ENCODE results near the gene TSPAN14. TPM values are rescaled to one million over a fixed set of nuclear protein-coding genes. Genes with fewer than 3 reads are reported as not detected.

The TSPAN14 gene
- total RNA-seq, 2 experiments from 2014 or later, result 167 to 168 TPM

- POLR2A ChIA-PET, result no interaction called here
- ATAC-seq (ENCODE audit: poor library complexity) (no peak), DNase-seq (no peak)
- Histone ChIP-seq H3K9me3 (ENCODE audit: control insufficient read depth in 1 of 2, insufficient read depth in 1 of 2, low read length in 2 of 2) (no peaks in the 10 kb centered on the region), H3K4me3 (ENCODE audit: low read length) (no peak overlapping the region), H3K27me3 (ENCODE audit: control insufficient read depth in 1 of 2, insufficient read depth in 2 of 2, low read length in 2 of 2) (no peaks in the 10 kb centered on the region), H3K27ac (ENCODE audit: low read depth in 1 of 2, low read length in 2 of 2) (no peak overlapping the region), H3K36me3 (ENCODE audit: insufficient read depth, low read length) (no peaks in the 10 kb centered on the region), H3K4me1 (ENCODE audit: insufficient read depth, low read length) (no peaks in the 10 kb centered on the region)
- H3K4me3 Mint-ChIP-seq, result no peak overlapping the region
- H3K9me3 Mint-ChIP-seq, result no peaks in the 10 kb centered on the region
- H3K27ac Mint-ChIP-seq, result no peak overlapping the region
- intact Hi-C loops (cut with DNase I, micrococcal nuclease), result no loop called here
- CTCF ChIA-PET, result no interaction called here
- no peaks in the 10 kb centered on the region for H3K36me3 Mint-ChIP-seq (ENCODE audit: low read depth)
- TF ChIP-seq CTCF (IDR thresholded peaks at IDR 0.05), result no peak
- H3K27me3 Mint-ChIP-seq, result peaks cover 11% of the 10 kb centered on the region
- H3K4me1 Mint-ChIP-seq (ENCODE audit: low read depth), result no peaks in the 10 kb centered on the region
These were observed 113.2 kb downstream of the TSPAN14 start for GRCh38 chr10:80567292-80567691.

- Mint-ChIP-seq H3K27me3 (peaks cover 11% of the 10 kb centered on the region), H3K36me3 (ENCODE audit: low read depth) (no peaks in the 10 kb centered on the region), H3K4me1 (ENCODE audit: low read depth) (no peaks in the 10 kb centered on the region), H3K27ac (no peak overlapping the region), H3K4me3 (no peak overlapping the region), H3K9me3 (no peaks in the 10 kb centered on the region)
- no peaks in the 10 kb centered on the region for H3K9me3 ChIP-seq (ENCODE audit: control insufficient read depth in 1 of 2, insufficient read depth in 1 of 2, low read length in 2 of 2)
- no peaks in the 10 kb centered on the region for H3K4me1 ChIP-seq (ENCODE audit: insufficient read depth, low read length)
- H3K27ac ChIP-seq (ENCODE audit: low read depth in 1 of 2, low read length in 2 of 2), result no peak overlapping the region
- ChIA-PET POLR2A (no interaction called here), CTCF (interaction anchor here (0.5 kb wide), 1 partner anchor 577 kb away, joined by 3 read pairs; no protein-coding TSS in a partner anchor)
- no peak for DNase-seq
- H3K36me3 ChIP-seq (ENCODE audit: insufficient read depth, low read length), result no peaks in the 10 kb centered on the region
- intact Hi-C loops (cut with DNase I, micrococcal nuclease), result no loop called here
- TF ChIP-seq CTCF (IDR thresholded peaks at IDR 0.05), result no peak
- no peak for ATAC-seq (ENCODE audit: poor library complexity)
- H3K27me3 ChIP-seq (ENCODE audit: control insufficient read depth in 1 of 2, insufficient read depth in 2 of 2, low read length in 2 of 2), result no peaks in the 10 kb centered on the region
- H3K4me3 ChIP-seq (ENCODE audit: low read length), result no peak overlapping the region
These were observed 115.2 kb downstream of the TSPAN14 start for GRCh38 chr10:80569131-80569895.

GRCh38 chr10:80571352-80571751 is 117.2 kb downstream of the TSPAN14 start:
- no peaks in the 10 kb centered on the region for H3K9me3 Mint-ChIP-seq
- Histone ChIP-seq H3K4me3 (ENCODE audit: low read length) (no peak overlapping the region), H3K27ac (ENCODE audit: low read depth in 1 of 2, low read length in 2 of 2) (no peak overlapping the region), H3K9me3 (ENCODE audit: control insufficient read depth in 1 of 2, insufficient read depth in 1 of 2, low read length in 2 of 2) (no peaks in the 10 kb centered on the region), H3K4me1 (ENCODE audit: insufficient read depth, low read length) (no peaks in the 10 kb centered on the region), H3K36me3 (ENCODE audit: insufficient read depth, low read length) (no peaks in the 10 kb centered on the region), H3K27me3 (ENCODE audit: control insufficient read depth in 1 of 2, insufficient read depth in 2 of 2, low read length in 2 of 2) (no peaks in the 10 kb centered on the region)
- intact Hi-C loops (cut with DNase I, micrococcal nuclease), result no loop called here
- peaks cover 15% of the 10 kb centered on the region for H3K27me3 Mint-ChIP-seq
- no peaks in the 10 kb centered on the region for H3K4me1 Mint-ChIP-seq (ENCODE audit: low read depth)
- ChIA-PET POLR2A (no interaction called here), CTCF (no interaction called here)
- no peak overlapping the region for H3K4me3 Mint-ChIP-seq
- no peaks in the 10 kb centered on the region for H3K36me3 Mint-ChIP-seq (ENCODE audit: low read depth)
- DNase-seq, result no peak
- no peak for TF ChIP-seq CTCF (IDR thresholded peaks at IDR 0.05)
- H3K27ac Mint-ChIP-seq, result no peak overlapping the region
- no peak for ATAC-seq (ENCODE audit: poor library complexity)
